Transverse colon (tissue), 4 donors: ENCODE results near the gene STK32C. TPM values are rescaled to one million over a fixed set of nuclear protein-coding genes. Genes with fewer than 3 reads are reported as not detected.

Experiments used
- DNase-seq: peaks from one replicate; pipeline ENCODE4 v3.0.0-alpha.2; 2019
- H3K27ac ChIP-seq, 4 donors: fragments of 200-600 bp; sonication (generic); 2 replicates each; pipeline ENCODE4 v1.5.1; 2016 to 2018; ENCODE audit warnings: inconsistent platforms in 4 of 4
- H3K27me3 ChIP-seq: fragments of 200-600 bp; sonication (generic); 2 replicates; pipeline ENCODE4 v1.5.1; 2017; ENCODE audit warnings: inconsistent platforms
- H3K36me3 ChIP-seq, 4 donors: fragments of 200-600 bp; sonication (generic); 2 replicates each; pipeline ENCODE4 v1.5.1; 2017 to 2019; ENCODE audit warnings: inconsistent platforms in 4 of 4
- H3K4me1 ChIP-seq, 4 donors: fragments of 200-600 bp; sonication (generic); 2 replicates each; pipeline ENCODE4 v1.5.1; 2017 to 2020; ENCODE audit warnings: inconsistent platforms in 4 of 4
- H3K4me3 ChIP-seq, 4 donors: fragments of 200-600 bp; sonication (generic); 1 replicate in 1 of 4; 2 replicates in 3 of 4; pipeline versions ENCODE4 v1.5.1 to v1.6.1; 2017 to 2019; ENCODE audit warnings: inconsistent platforms in 4 of 4
- H3K9me3 ChIP-seq, 2 donors: fragments of 200-600 bp; sonication (generic); 2 replicates each; pipeline ENCODE4 v1.5.1; 2017 to 2019; ENCODE audit warnings: inconsistent platforms in 2 of 2
- CTCF ChIP-seq, 5 experiments: fragments of 200-600 bp in 3 of 5; fragments of 450-650 bp in 2 of 5; sonication (generic) in 3 of 5; IDR thresholded peaks; 1 replicate in 2 of 5; 2 replicates in 3 of 5; pipeline ENCODE4 v1.5.1; 2016 to 2017; ENCODE audit warnings: antibody characterized with exemption in 5 of 5, inconsistent platforms in 3 of 5, mild to moderate bottlenecking in 2 of 5, moderate library complexity in 1 of 5
- EP300 ChIP-seq: sonication (generic); formaldehyde crosslinking; IDR thresholded peaks from one replicate; pipeline ENCODE4 v1.6.1; 2017; ENCODE audit warnings: antibody characterized with exemption, low read depth
- POLR2A ChIP-seq: fragments of 450-650 bp; IDR thresholded peaks from one replicate; pipeline ENCODE4 v1.6.1; 2016; ENCODE audit warnings: antibody characterized with exemption, mild to moderate bottlenecking, moderate library complexity
- POLR2AphosphoS5 ChIP-seq, 3 donors: sonication (generic); formaldehyde crosslinking; IDR thresholded peaks; one replicate each; pipeline ENCODE4 v1.6.1; 2016; ENCODE audit warnings: antibody characterized with exemption in 3 of 3
- WGBS, 2 donors: methylation state at CpG; one replicate each; pipeline ENCODE4 v1.1.5; 2018; ENCODE audit warnings: low coverage in 1 of 2; 5-methylcytosine and 5-hydroxymethylcytosine counted together
- in situ Hi-C, 4 donors: fragments of 200-750 bp; cut with MboI; loops; one replicate each; pipeline versions ENCODE4 v1.15.0 to v1.15.1; 2017; ENCODE audit warnings: low sequenced_read_pairs in 3 of 4, low pct_ligation_motif_present in 1 of 4, low pct_unique_long_range_greater_than_20kb in 1 of 4
- intact Hi-C: fragments of 100-400 bp; cut with DNase I; formaldehyde crosslinking; loops from one replicate; pipeline ENCODE4 v1.15.1; 2023; ENCODE audit warnings: low total_unique reads
- total RNA-seq, 4 donors: library from RNA; depleted of rRNA; stranded (reverse); fragments of >200 nt; gene quantifications; one replicate each; pipeline ENCODE4 v1.1.0, GENCODE V29; 2016

Gene STK32C
- total RNA-seq, 4 donors from 2014 or later = 2.2 to 7.8 (median 3.7) TPM; not detected in 1

DNA sequence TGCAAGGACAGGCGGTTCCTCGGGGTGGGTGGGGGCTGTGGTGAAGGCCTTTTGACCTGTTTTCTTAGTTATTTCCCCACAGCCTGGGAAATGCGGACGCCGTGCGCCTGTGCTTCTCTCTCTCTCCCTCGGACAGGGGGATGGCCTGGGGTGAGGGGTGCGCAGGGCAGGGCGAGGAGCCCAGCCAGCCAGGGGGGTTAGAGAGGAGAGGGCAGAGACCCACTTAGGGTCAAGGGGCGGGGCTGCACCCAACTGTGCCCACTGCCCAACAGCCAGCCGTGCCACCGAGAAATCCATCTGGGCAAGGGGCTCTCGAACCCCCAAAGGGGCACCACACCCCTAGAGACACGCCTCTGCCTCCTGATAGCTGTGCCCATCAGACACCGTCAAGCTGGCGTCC, 67.2 kb downstream of the STK32C start:
- 89% methylated on average over 16 of the region's 16 CpGs; no CpG with 5 or more reads in 1 of the 2 donors for WGBS, 2 donors
- intact Hi-C loops (no loop called here), in situ Hi-C loops (loop anchor here in 2 of 4 donors (25.0 kb wide), 2 partner anchors 97 to 397 kb away; partner anchors contain the start of gene LRRC27 (in 1 of the 2))
- DNase-seq = no peak
- Histone ChIP-seq H3K9me3 (no peaks in the 10 kb centered on the region), H3K4me1 (no peaks in the 10 kb centered on the region), H3K36me3 (no peaks in the 10 kb centered on the region), H3K27ac (no peak overlapping the region), H3K4me3 (no peak overlapping the region), H3K27me3 (no peaks in the 10 kb centered on the region)
- no peak for TF ChIP-seq CTCF (IDR thresholded peaks at IDR 0.05)
- TF ChIP-seq EP300 = no peak
- TF ChIP-seq POLR2A = no peak
- no peak for TF ChIP-seq POLR2AphosphoS5 (IDR thresholded peaks at IDR 0.05)

DNA sequence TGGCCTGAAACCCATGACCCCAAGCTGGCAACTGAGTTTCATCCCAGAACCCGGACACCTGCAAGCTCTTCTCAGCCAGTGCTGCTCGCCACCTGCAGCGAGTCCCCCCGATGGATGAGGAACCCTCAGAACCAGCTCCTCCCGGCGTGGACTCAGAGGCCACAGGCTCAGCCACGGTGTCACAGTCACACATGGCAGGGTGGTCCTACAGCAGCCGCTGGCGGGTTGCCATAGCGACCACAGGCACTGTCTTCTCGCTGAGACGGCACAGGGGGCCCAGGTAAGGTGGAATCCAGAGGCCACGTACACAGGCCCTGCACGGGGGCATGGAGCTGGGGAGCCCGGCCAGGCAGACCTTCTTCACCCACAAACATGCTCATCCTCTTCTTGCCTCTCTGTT, 67.6 kb downstream of the STK32C start:
- intact Hi-C loops = no loop called here

GRCh38 chr10:132239126-132240031, 68.4 kb downstream of the STK32C start:
- no peak overlapping the region for H3K27ac ChIP-seq
- no peak overlapping the region for H3K4me3 ChIP-seq
- no peaks in the 10 kb centered on the region for H3K4me1 ChIP-seq
- intact Hi-C loops = no loop called here
- in situ Hi-C loops = loop anchor here in 2 of 4 donors (25.0 kb wide), 2 partner anchors 98 to 398 kb away; partner anchors contain the start of gene LRRC27 (in 1 of the 2)
- H3K36me3 ChIP-seq = no peaks in the 10 kb centered on the region
- no peaks in the 10 kb centered on the region for H3K27me3 ChIP-seq
- no peak for DNase-seq
- no peaks in the 10 kb centered on the region for H3K9me3 ChIP-seq
- no peak for TF ChIP-seq EP300
- TF ChIP-seq POLR2AphosphoS5 (IDR thresholded peaks at IDR 0.05) = no peak
- TF ChIP-seq CTCF (IDR thresholded peaks at IDR 0.05) = no peak
- no peak for TF ChIP-seq POLR2A
- 71% methylated on average over 28 of the region's 29 CpGs; no CpG with 5 or more reads in 1 of the 2 donors for WGBS, 2 donors

More for the DNA sequence above, 67.6 kb downstream of the STK32C start:
- no peak for DNase-seq
- H3K27ac ChIP-seq = no peak overlapping the region
- no peak for TF ChIP-seq POLR2AphosphoS5 (IDR thresholded peaks at IDR 0.05)
- no peak for TF ChIP-seq CTCF (IDR thresholded peaks at IDR 0.05)
- TF ChIP-seq POLR2A = no peak
- TF ChIP-seq EP300 = no peak
- WGBS, 2 donors = 92% methylated on average over 15 of the region's 15 CpGs; no CpG with 5 or more reads in 1 of the 2 donors
- no peak overlapping the region for H3K4me3 ChIP-seq
- H3K27me3 ChIP-seq = no peaks in the 10 kb centered on the region
- H3K9me3 ChIP-seq = no peaks in the 10 kb centered on the region
- H3K4me1 ChIP-seq = no peaks in the 10 kb centered on the region
- H3K36me3 ChIP-seq = no peaks in the 10 kb centered on the region
- in situ Hi-C loops = loop anchor here in 2 of 4 donors (25.0 kb wide), 2 partner anchors 97 to 397 kb away; partner anchors contain the start of gene LRRC27 (in 1 of the 2)

- in situ Hi-C loops = loop anchor here in 2 of 4 donors (25.0 kb wide), 2 partner anchors 99 to 399 kb away; partner anchors contain the start of gene LRRC27 (in 1 of the 2)
- Histone ChIP-seq H3K9me3 (no peaks in the 10 kb centered on the region), H3K4me3 (no peak overlapping the region), H3K4me1 (no peaks in the 10 kb centered on the region), H3K27ac (no peak overlapping the region), H3K36me3 (no peaks in the 10 kb centered on the region), H3K27me3 (no peaks in the 10 kb centered on the region)
- no peak for TF ChIP-seq POLR2A
- TF ChIP-seq CTCF (IDR thresholded peaks at IDR 0.05) = no peak
- TF ChIP-seq POLR2AphosphoS5 (IDR thresholded peaks at IDR 0.05) = no peak
- no peak for TF ChIP-seq EP300
- intact Hi-C loops = no loop called here
- DNase-seq = no peak
- WGBS, 2 donors = 85% methylated on average over 17 of the region's 17 CpGs; no CpG with 5 or more reads in 1 of the 2 donors
These were observed 69.2 kb downstream of the STK32C start for GRCh38 chr10:132238371-132239125.
